GM23338 (cell line): ENCODE results near the gene CDH23. TPM values are rescaled to one million over a fixed set of nuclear protein-coding genes. Genes with fewer than 3 reads are reported as not detected.
"Not testable (repeated sequence)": the region's sequence is repeated elsewhere in the genome, so short reads cannot be mapped to it uniquely, and the experiment has no call there.

Experiments
- ATAC-seq: fragments of 200-7000 bp; cut with Tn5 transposase; 3 replicates; pipeline ENCODE4 v1.9.1; 2020
- DNase-seq: peaks from one replicate; pipeline ENCODE4 v3.0.0-alpha.2; 2015; ENCODE audit warnings: low spot score
- H2AFZ ChIP-seq: fragments of 200-600 bp; sonication (generic); 2 replicates; pipeline ENCODE4 v1.8.0; 2016; ENCODE audit warnings: antibody characterized with exemption, mild to moderate bottlenecking, moderate library complexity
- H3F3A ChIP-seq: fragments of 200-600 bp; sonication (generic); replicated peaks from 2 replicates; pipeline ENCODE4 v1.8.0; 2017; ENCODE audit warnings: antibody characterized with exemption, mixed run types, low read depth
- H3K27ac ChIP-seq: fragments of 200-600 bp; sonication (generic); 2 replicates; pipeline ENCODE4 v1.6.1; 2016; ENCODE audit warnings: low read depth
- H3K27me3 ChIP-seq: fragments of 200-600 bp; sonication (generic); 2 replicates; pipeline ENCODE4 v1.8.0; 2016; ENCODE audit warnings: mild to moderate bottlenecking, mixed run types, moderate library complexity; ENCODE audit not compliant: insufficient read depth
- H3K36me3 ChIP-seq: fragments of 200-600 bp; sonication (generic); 2 replicates; pipeline ENCODE4 v1.8.0; 2016; ENCODE audit warnings: mild to moderate bottlenecking; ENCODE audit not compliant: insufficient read depth
- H3K4me1 ChIP-seq: fragments of 200-600 bp; sonication (generic); 2 replicates; pipeline ENCODE4 v1.8.0; 2016; ENCODE audit warnings: mild to moderate bottlenecking, moderate library complexity; ENCODE audit not compliant: insufficient read depth
- H3K4me2 ChIP-seq: fragments of 200-600 bp; sonication (generic); 2 replicates; pipeline ENCODE4 v1.7.1; 2017; ENCODE audit warnings: mixed run types
- H3K4me3 ChIP-seq: fragments of 200-600 bp; sonication (generic); 2 replicates; pipeline ENCODE4 v1.6.1; 2016; ENCODE audit warnings: mixed run types
- H3K79me2 ChIP-seq: fragments of 200-600 bp; sonication (generic); replicated peaks from 2 replicates; pipeline ENCODE4 v1.8.0; 2017; ENCODE audit warnings: mild to moderate bottlenecking; ENCODE audit not compliant: insufficient read depth
- H3K9me2 ChIP-seq: fragments of 200-600 bp; sonication (generic); 2 replicates; pipeline ENCODE4 v1.8.0; 2017; ENCODE audit not compliant: insufficient read depth
- H4K20me1 ChIP-seq: fragments of 200-600 bp; sonication (generic); replicated peaks from 2 replicates; pipeline ENCODE4 v1.8.0; 2017; ENCODE audit warnings: mild to moderate bottlenecking; ENCODE audit not compliant: insufficient read depth
- H3K27ac Mint-ChIP-seq: 2 replicates; pipeline ENCODE4 v1.8.0; 2020; ENCODE audit warnings: inconsistent platforms, mild to moderate bottlenecking, moderate library complexity, mixed read lengths
- H3K27me3 Mint-ChIP-seq: 3 replicates; pipeline ENCODE4 v1.8.0; 2022; ENCODE audit warnings: low read depth, mild to moderate bottlenecking, moderate library complexity, mixed read lengths, inconsistent platforms; ENCODE audit not compliant: insufficient read depth, poor library complexity
- H3K36me3 Mint-ChIP-seq: 3 replicates; pipeline ENCODE4 v1.8.0; 2021; ENCODE audit warnings: low read depth, mild to moderate bottlenecking, inconsistent platforms, moderate library complexity, mixed read lengths
- H3K4me1 Mint-ChIP-seq: 3 replicates; pipeline ENCODE4 v1.8.0; 2020; ENCODE audit warnings: mild to moderate bottlenecking, inconsistent platforms, mixed read lengths
- H3K4me3 Mint-ChIP-seq: 3 replicates; pipeline ENCODE4 v1.8.0; 2021; ENCODE audit warnings: moderate library complexity, mild to moderate bottlenecking, inconsistent platforms, mixed read lengths
- H3K9me3 Mint-ChIP-seq: 3 replicates; pipeline ENCODE4 v1.8.0; 2020; ENCODE audit warnings: moderate library complexity, mild to moderate bottlenecking, inconsistent platforms, mixed read lengths
- POLR2AphosphoS5 ChIP-seq: IDR thresholded peaks from 2 replicates; pipeline ENCODE4 v1.6.1; 2016; ENCODE audit warnings: antibody characterized with exemption, low read depth
- ZNF331 ChIP-seq: fragments of 250-450 bp; sonication (Bioruptor Pico); IDR thresholded peaks from 2 replicates; pipeline ENCODE4 v1.5.0; 2020; ENCODE audit warnings: low read depth, mild to moderate bottlenecking, moderate library complexity
- polyA plus RNA-seq: library from polyadenylated mRNA; unstranded; fragments of >200 nt; fragmentation: Nextera tagmentation; extraction: Ambion mirVana; gene quantifications from 2 replicates; pipeline ENCODE4 v1.2.1, GENCODE V29; 2016
- total RNA-seq: library from RNA; depleted of rRNA; stranded (reverse); fragments of >200 nt; shearing (Covaris generic); gene quantifications from 2 replicates; pipeline ENCODE4 v1.2.3, GENCODE V29; 2014
- TF ChIP-seq, protein P1 (sequence below): IDR thresholded peaks from 2 replicates; pipeline ENCODE4 v1.6.1; 2016; ENCODE audit warnings: antibody characterized with exemption
- TF ChIP-seq, protein P2 (sequence below): fragments of 250-450 bp; sonication (Bioruptor Pico); IDR thresholded peaks from 2 replicates; pipeline ENCODE4 v1.5.0; 2020; ENCODE audit warnings: mild to moderate bottlenecking, moderate library complexity

The CDH23 gene
- total and polyA plus RNA-seq, 2 experiments from 2014 or later = 0.95 to 4.3 TPM

DNA sequence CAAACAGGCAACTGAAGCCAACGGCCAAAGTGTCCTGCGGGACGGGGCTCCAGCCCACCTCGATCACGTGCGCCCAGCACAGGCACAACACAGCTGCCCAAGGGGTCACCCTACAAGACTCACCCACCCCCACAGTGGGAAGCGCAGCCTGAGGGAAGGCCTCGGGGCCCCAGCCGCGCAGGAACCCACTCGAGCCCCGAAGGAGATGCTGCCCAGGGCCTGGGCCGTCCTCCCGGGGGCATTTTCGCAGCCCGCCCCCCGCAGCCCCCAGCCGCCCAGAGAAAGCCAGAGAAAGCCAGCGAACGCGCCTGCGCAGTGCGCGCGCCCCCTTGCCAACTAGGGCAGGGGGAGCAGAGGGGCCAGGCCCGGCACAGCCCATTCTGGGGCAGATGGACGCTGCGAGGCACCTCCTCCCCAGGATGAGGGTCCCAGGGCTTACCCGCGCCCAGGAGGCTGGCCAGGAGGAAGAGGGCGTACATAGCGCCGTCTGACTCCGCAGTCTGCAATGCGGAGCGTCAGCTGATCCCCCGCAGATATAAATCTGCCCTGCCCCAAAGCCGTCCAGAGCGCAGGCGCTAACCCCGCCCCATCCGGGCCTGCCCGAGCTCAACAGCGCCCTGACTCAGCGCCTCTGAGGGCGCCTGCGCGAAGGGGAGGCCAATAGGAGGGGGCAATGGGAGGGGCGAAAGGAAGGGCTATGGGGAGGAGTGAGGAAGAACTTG, 454.2 kb downstream of the CDH23 start, which contains the start of gene PSAP:
PSAP (minus strand) TSS at position 509 of the 722 bp plus-strand sequence; CDS start at position 479, 30 bp downstream.
- Histone ChIP-seq H2AFZ (peak within 1 kb of the TSS; percentile 49), H3F3A (no peaks in the 10 kb centered on the region), H3K27me3 (no peaks in the 10 kb centered on the region), H3K4me3 (peak within 1 kb of the TSS; percentile 95), H3K4me1 (peaks cover 21% of the 10 kb centered on the region), H3K9me2 (no peaks in the 10 kb centered on the region), H3K79me2 (peaks cover 48% of the 10 kb centered on the region), H3K36me3 (no peaks in the 10 kb centered on the region), H3K27ac (peak within 1 kb of the TSS; percentile 93), H3K4me2 (peak within 1 kb of the TSS; percentile 94), H4K20me1 (peaks cover 20% of the 10 kb centered on the region)
- TF ChIP-seq, protein P1, sequence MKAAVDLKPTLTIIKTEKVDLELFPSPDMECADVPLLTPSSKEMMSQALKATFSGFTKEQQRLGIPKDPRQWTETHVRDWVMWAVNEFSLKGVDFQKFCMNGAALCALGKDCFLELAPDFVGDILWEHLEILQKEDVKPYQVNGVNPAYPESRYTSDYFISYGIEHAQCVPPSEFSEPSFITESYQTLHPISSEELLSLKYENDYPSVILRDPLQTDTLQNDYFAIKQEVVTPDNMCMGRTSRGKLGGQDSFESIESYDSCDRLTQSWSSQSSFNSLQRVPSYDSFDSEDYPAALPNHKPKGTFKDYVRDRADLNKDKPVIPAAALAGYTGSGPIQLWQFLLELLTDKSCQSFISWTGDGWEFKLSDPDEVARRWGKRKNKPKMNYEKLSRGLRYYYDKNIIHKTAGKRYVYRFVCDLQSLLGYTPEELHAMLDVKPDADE = peak; percentile 22; the same call in 1 of the 2 replicates
- TF ChIP-seq, protein P2, sequence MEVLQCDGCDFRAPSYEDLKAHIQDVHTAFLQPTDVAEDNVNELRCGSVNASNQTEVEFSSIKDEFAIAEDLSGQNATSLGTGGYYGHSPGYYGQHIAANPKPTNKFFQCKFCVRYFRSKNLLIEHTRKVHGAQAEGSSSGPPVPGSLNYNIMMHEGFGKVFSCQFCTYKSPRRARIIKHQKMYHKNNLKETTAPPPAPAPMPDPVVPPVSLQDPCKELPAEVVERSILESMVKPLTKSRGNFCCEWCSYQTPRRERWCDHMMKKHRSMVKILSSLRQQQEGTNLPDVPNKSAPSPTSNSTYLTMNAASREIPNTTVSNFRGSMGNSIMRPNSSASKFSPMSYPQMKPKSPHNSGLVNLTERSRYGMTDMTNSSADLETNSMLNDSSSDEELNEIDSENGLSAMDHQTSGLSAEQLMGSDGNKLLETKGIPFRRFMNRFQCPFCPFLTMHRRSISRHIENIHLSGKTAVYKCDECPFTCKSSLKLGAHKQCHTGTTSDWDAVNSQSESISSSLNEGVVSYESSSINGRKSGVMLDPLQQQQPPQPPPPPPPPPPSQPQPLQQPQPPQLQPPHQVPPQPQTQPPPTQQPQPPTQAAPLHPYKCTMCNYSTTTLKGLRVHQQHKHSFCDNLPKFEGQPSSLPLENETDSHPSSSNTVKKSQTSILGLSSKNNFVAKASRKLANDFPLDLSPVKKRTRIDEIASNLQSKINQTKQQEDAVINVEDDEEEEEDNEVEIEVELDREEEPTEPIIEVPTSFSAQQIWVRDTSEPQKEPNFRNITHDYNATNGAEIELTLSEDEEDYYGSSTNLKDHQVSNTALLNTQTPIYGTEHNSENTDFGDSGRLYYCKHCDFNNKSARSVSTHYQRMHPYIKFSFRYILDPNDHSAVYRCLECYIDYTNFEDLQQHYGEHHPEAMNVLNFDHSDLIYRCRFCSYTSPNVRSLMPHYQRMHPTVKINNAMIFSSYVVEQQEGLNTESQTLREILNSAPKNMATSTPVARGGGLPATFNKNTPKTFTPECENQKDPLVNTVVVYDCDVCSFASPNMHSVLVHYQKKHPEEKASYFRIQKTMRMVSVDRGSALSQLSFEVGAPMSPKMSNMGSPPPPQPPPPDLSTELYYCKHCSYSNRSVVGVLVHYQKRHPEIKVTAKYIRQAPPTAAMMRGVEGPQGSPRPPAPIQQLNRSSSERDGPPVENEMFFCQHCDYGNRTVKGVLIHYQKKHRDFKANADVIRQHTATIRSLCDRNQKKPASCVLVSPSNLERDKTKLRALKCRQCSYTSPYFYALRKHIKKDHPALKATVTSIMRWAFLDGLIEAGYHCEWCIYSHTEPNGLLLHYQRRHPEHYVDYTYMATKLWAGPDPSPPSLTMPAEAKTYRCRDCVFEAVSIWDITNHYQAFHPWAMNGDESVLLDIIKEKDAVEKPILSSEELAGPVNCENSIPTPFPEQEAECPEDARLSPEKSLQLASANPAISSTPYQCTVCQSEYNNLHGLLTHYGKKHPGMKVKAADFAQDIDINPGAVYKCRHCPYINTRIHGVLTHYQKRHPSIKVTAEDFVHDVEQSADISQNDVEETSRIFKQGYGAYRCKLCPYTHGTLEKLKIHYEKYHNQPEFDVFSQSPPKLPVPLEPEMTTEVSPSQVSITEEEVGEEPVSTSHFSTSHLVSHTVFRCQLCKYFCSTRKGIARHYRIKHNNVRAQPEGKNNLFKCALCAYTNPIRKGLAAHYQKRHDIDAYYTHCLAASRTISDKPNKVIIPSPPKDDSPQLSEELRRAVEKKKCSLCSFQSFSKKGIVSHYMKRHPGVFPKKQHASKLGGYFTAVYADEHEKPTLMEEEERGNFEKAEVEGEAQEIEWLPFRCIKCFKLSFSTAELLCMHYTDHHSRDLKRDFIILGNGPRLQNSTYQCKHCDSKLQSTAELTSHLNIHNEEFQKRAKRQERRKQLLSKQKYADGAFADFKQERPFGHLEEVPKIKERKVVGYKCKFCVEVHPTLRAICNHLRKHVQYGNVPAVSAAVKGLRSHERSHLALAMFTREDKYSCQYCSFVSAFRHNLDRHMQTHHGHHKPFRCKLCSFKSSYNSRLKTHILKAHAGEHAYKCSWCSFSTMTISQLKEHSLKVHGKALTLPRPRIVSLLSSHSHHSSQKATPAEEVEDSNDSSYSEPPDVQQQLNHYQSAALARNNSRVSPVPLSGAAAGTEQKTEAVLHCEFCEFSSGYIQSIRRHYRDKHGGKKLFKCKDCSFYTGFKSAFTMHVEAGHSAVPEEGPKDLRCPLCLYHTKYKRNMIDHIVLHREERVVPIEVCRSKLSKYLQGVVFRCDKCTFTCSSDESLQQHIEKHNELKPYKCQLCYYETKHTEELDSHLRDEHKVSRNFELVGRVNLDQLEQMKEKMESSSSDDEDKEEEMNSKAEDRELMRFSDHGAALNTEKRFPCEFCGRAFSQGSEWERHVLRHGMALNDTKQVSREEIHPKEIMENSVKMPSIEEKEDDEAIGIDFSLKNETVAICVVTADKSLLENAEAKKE (CRISPR knock-in tag) = no peak
- TF ChIP-seq ZNF331 (CRISPR knock-in tag) = no peak
- TF ChIP-seq POLR2AphosphoS5 = peak; percentile 97
- Mint-ChIP-seq H3K27ac (peak within 1 kb of the TSS; percentile 91), H3K27me3 (peaks cover 10% of the 10 kb centered on the region), H3K4me1 (peaks cover 21% of the 10 kb centered on the region), H3K36me3 (no peaks in the 10 kb centered on the region), H3K4me3 (peak within 1 kb of the TSS; percentile 98), H3K9me3 (no peaks in the 10 kb centered on the region)
- ATAC-seq (peak; percentile 92), DNase-seq (peak; percentile 99)

DNA sequence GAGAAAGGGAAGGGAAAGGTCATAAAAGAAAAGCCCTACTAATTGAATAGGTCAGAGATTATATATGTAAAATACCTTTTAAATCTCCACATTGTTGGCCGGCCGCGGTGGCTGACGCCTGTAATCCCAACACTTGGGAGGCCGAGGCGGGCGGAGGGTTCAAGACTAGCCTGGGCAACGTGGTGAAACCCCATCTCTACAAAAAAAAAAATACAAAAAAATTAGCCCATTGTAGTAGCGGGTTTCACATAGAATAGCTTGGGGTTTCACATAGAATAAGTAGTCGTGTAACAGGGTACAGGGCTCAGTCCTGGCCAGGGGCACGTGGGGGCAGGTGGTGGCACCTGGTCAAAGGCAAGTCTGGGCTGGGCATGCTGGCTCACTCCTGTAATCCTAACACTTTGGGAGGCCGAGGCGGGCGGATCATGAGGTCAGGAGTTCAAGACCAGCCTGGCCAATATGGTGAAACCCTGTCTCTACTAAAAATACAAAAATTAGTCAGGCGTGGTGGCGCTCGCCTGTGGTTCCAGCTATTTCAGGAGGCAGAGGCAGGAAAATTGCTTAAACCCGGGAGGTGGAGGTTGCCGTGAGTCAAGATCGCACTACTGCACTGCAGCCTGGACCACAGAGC, 454.9 kb downstream of the CDH23 start:
- peak overlapping the region; percentile 95; the same call in 1 of the 2 replicates for H3K4me3 ChIP-seq
- Mint-ChIP-seq H3K4me1 (peaks cover 21% of the 10 kb centered on the region), H3K4me3 (peak overlapping the region; percentile 98), H3K27ac (peak overlapping the region; percentile 91)
- H3K27me3 ChIP-seq, H3K36me3 ChIP-seq, H3K27ac ChIP-seq, H3K9me3 Mint-ChIP-seq, H3F3A ChIP-seq, H3K27me3 Mint-ChIP-seq, ATAC-seq, H3K4me2 ChIP-seq, H3K36me3 Mint-ChIP-seq, H2AFZ ChIP-seq, DNase-seq, H3K9me2 ChIP-seq: not testable (repeated sequence)
- peaks cover 41% of the 10 kb centered on the region for H3K79me2 ChIP-seq
- H4K20me1 ChIP-seq = peaks cover 20% of the 10 kb centered on the region
- peaks cover 21% of the 10 kb centered on the region for H3K4me1 ChIP-seq
